ENCODE results near the gene NAA60. TPM values are rescaled to one million over a fixed set of nuclear protein-coding genes. Genes with fewer than 3 reads are reported as not detected.

Gene NAA60
- total RNA-seq, 1 experiment from 2014 or later: 21.7 TPM

GRCh38 chr16:3484318-3485096, 41.0 kb downstream of the NAA60 start:
- no peak for DNase-seq

GRCh38 chr16:3485097-3485745, 41.7 kb downstream of the NAA60 start:
- no peak overlapping the region for H3K4me3 ChIP-seq
- DNase-seq: no peak
- H3K4me1 ChIP-seq: no peaks in the 10 kb centered on the region
- H3K9me3 ChIP-seq (replicated peaks): no peaks in the 10 kb centered on the region
- peaks cover 13% of the 10 kb centered on the region; the same call in 1 of the 2 replicates for H3K36me3 ChIP-seq
- no peak overlapping the region for H3K27ac ChIP-seq
- no peaks in the 10 kb centered on the region for H3K27me3 ChIP-seq

More at GRCh38 chr16:3484318-3485096, 41.0 kb downstream of the NAA60 start:
- Histone ChIP-seq H3K27me3 (no peaks in the 10 kb centered on the region), H3K36me3 (peaks cover 16% of the 10 kb centered on the region; the same call in 1 of the 2 replicates), H3K27ac (no peak overlapping the region), H3K9me3 (replicated peaks) (no peaks in the 10 kb centered on the region), H3K4me1 (no peaks in the 10 kb centered on the region), H3K4me3 (no peak overlapping the region)

- no peak for DNase-seq
- Histone ChIP-seq H3K27me3 (no peaks in the 10 kb centered on the region), H3K4me1 (peaks cover 6% of the 10 kb centered on the region), H3K27ac (no peak overlapping the region), H3K36me3 (peaks cover 12% of the 10 kb centered on the region; the same call in 1 of the 2 replicates), H3K9me3 (replicated peaks) (no peaks in the 10 kb centered on the region), H3K4me3 (no peak overlapping the region)
Observed at GRCh38 chr16:3485821-3486505, 42.5 kb downstream of the NAA60 start.

- no peak for DNase-seq
- no peaks in the 10 kb centered on the region for H3K27me3 ChIP-seq
- no peak overlapping the region for H3K27ac ChIP-seq
- H3K9me3 ChIP-seq (replicated peaks): no peaks in the 10 kb centered on the region
- peaks cover 12% of the 10 kb centered on the region; the same call in 1 of the 2 replicates for H3K36me3 ChIP-seq
- H3K4me1 ChIP-seq: peaks cover 9% of the 10 kb centered on the region
- no peak overlapping the region for H3K4me3 ChIP-seq
Observed at GRCh38 chr16:3486506-3487215, 43.2 kb downstream of the NAA60 start.

GRCh38 chr16:3487521-3488410, 44.3 kb downstream of the NAA60 start:
- Histone ChIP-seq H3K9me3 (replicated peaks) (no peaks in the 10 kb centered on the region), H3K4me1 (peaks cover 9% of the 10 kb centered on the region), H3K4me3 (no peak overlapping the region), H3K27ac (no peak overlapping the region), H3K36me3 (peaks cover 12% of the 10 kb centered on the region; the same call in 1 of the 2 replicates), H3K27me3 (no peaks in the 10 kb centered on the region)
- no peak for DNase-seq

- peaks cover 8% of the 10 kb centered on the region; the same call in 1 of the 2 replicates for H3K36me3 ChIP-seq
- peaks cover 9% of the 10 kb centered on the region for H3K4me1 ChIP-seq
- H3K4me3 ChIP-seq: no peak overlapping the region
- DNase-seq: peak; percentile 40 to 62
- H3K9me3 ChIP-seq (replicated peaks): no peaks in the 10 kb centered on the region
- no peak overlapping the region for H3K27ac ChIP-seq
- H3K27me3 ChIP-seq: no peaks in the 10 kb centered on the region
Observed at GRCh38 chr16:3488801-3489200, 45.3 kb downstream of the NAA60 start.

- peak; percentile 81 to 82 for DNase-seq
- no peaks in the 10 kb centered on the region for H3K9me3 ChIP-seq (replicated peaks)
- H3K4me3 ChIP-seq: no peak overlapping the region
- H3K27me3 ChIP-seq: no peaks in the 10 kb centered on the region
- peaks cover 9% of the 10 kb centered on the region for H3K4me1 ChIP-seq
- no peak overlapping the region for H3K27ac ChIP-seq
- H3K36me3 ChIP-seq: peaks cover 3% of the 10 kb centered on the region; the same call in 1 of the 2 replicates
Observed at GRCh38 chr16:3490911-3491629, 47.6 kb downstream of the NAA60 start.

- Histone ChIP-seq H3K27me3 (no peaks in the 10 kb centered on the region), H3K27ac (no peak overlapping the region), H3K36me3 (no peaks in the 10 kb centered on the region), H3K9me3 (replicated peaks) (no peaks in the 10 kb centered on the region), H3K4me1 (peaks cover 9% of the 10 kb centered on the region), H3K4me3 (no peak overlapping the region)
- no peak for DNase-seq
Observed at GRCh38 chr16:3492356-3492755, 48.9 kb downstream of the NAA60 start.

GRCh38 chr16:3494386-3494973, 51.0 kb downstream of the NAA60 start:
- no peak overlapping the region for H3K4me3 ChIP-seq
- no peaks in the 10 kb centered on the region for H3K36me3 ChIP-seq
- no peak overlapping the region for H3K27ac ChIP-seq
- H3K27me3 ChIP-seq: no peaks in the 10 kb centered on the region
- DNase-seq: no peak
- no peaks in the 10 kb centered on the region for H3K9me3 ChIP-seq (replicated peaks)
- peaks cover 9% of the 10 kb centered on the region for H3K4me1 ChIP-seq

- Histone ChIP-seq H3K27ac (no peak within 1 kb of the TSS), H3K9me3 (replicated peaks) (no peaks in the 10 kb centered on the region)
- DNase-seq: no peak
Observed at GRCh38 chr16:3495176-3495575, 51.7 kb downstream of the NAA60 start, which contains the start of gene C16orf90. TSS of gene C16orf90 (minus strand) at chr16:3495489. CDS start at chr16:3495421, 68 bp downstream.

GRCh38 chr16:3496386-3496785, 52.9 kb downstream of the NAA60 start:
- H3K36me3 ChIP-seq: no peaks in the 10 kb centered on the region
- H3K9me3 ChIP-seq (replicated peaks): no peaks in the 10 kb centered on the region
- no peak overlapping the region for H3K27ac ChIP-seq
- peaks cover under 1% of the 10 kb centered on the region for H3K4me1 ChIP-seq
- H3K27me3 ChIP-seq: no peaks in the 10 kb centered on the region
- no peak overlapping the region for H3K4me3 ChIP-seq
- DNase-seq: no peak

More at GRCh38 chr16:3495176-3495575, 51.7 kb downstream of the NAA60 start, which contains the start of gene C16orf90:
- Histone ChIP-seq H3K4me1 (peaks cover 9% of the 10 kb centered on the region), H3K36me3 (no peaks in the 10 kb centered on the region), H3K4me3 (no peak within 1 kb of the TSS), H3K27me3 (no peaks in the 10 kb centered on the region)

- H3K36me3 ChIP-seq: no peaks in the 10 kb centered on the region
- H3K27me3 ChIP-seq: no peaks in the 10 kb centered on the region
- no peak overlapping the region for H3K27ac ChIP-seq
- H3K4me1 ChIP-seq: no peaks in the 10 kb centered on the region
- no peaks in the 10 kb centered on the region for H3K9me3 ChIP-seq (replicated peaks)
- H3K4me3 ChIP-seq: no peak overlapping the region
- no peak for DNase-seq
Observed at GRCh38 chr16:3497771-3498170, 54.3 kb downstream of the NAA60 start.

GRCh38 chr16:3498988-3499387, 55.5 kb downstream of the NAA60 start:
- Histone ChIP-seq H3K27me3 (no peaks in the 10 kb centered on the region), H3K4me3 (no peak overlapping the region), H3K9me3 (replicated peaks) (no peaks in the 10 kb centered on the region), H3K27ac (no peak overlapping the region), H3K36me3 (no peaks in the 10 kb centered on the region), H3K4me1 (no peaks in the 10 kb centered on the region)
- DNase-seq: no peak

Data from SJCRH30 (cell line).